GM18517 (cell line): ENCODE measurements around the gene CCDC187.

Experiments
- ATAC-seq: cut with Tn5 transposase; IDR thresholded peaks from one replicate; pipeline ENCODE4 v1.9.1; 2021; ENCODE audit warnings: mild to moderate bottlenecking, moderate library complexity; ENCODE audit not compliant: unreplicated experiment

CCDC187 gene

GRCh38 chr9:136230773-136231172 is 73.1 kb downstream of the CCDC187 start:
- no peak for ATAC-seq

- no peak for ATAC-seq
Observed at GRCh38 chr9:136230365-136230764, 73.5 kb downstream of the CCDC187 start.

DNA sequence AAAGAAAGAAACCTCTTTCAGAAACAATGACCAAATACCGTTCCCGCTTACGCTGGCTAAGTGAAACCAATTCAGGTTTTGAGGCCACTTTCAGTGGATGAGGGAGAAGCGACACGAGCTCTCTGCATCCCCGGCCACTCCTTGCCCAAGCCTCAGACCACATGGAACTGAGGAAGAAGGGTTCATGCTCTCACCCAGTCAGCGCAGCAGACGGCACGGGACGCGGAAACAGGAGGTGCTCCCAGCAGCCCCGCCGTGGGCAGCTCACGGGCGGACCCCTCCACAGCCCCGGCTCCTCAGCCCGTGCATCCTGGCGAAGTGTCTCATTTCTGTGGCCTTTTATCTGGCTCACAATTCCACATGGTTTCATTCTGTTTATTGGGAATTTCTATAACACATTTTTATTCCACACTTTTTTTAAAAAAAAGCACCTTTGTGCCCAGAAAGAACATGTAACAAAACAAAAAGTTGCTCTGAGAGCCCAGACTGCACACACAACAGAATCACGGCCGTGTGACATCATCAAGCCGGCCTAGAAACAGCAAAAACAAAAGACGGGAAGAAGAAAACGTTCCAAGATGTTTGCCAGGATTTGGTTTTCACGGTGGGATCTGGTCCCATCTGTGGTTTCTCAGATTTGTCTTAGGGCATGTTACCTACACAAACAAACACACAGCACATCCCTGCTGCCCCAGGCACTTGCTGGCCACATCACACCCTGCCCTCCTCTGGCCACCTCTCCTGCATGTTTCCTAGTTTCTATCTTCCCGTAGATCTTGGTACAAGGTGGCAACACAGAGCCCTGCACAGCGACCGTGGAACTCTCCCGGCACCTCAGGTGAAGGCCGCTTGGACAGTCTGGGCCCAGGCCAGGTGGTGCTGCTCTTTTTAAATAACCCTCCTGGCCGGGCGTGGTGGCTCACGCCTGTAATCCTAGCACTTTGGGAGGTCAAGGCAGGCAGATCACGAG is 74.5 kb downstream of the CCDC187 start:
- no peak for ATAC-seq

DNA sequence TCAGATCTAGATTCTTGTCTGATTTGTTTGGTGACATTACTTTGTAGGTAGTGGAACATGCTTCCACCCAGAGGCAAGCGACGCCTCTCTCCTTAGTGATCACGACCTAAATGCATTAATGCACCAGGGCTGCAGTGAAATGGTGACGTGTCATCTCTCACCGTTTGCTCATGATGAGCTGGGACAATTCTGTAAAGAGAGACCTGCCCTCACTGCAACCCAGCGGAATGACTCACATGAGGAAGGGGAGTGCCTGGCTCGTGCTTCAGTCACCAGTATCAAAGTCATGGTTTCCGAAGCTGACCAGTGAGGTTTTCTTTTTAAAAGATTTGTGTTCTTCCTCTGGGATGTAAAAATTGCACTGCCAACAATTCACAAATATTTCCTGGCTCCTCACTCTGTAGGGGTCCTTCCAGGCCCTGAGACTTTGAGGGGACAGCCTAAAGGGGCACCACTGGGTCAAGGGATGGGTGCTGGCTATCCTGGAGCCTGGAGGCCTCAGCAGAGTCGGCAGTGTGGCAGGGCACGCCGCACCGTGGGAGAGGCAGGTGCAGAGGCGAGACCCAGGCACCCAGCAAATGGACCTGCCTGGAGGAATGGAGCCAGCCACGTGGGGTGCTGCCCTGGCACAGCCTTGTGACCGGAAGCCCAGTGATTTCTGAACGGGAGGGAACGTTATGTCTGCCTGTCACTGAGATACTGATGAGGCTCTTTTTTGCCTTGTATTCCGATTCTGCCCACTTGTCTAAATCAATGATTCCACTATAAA is 75.6 kb downstream of the CCDC187 start:
- ATAC-seq, result no peak

DNA sequence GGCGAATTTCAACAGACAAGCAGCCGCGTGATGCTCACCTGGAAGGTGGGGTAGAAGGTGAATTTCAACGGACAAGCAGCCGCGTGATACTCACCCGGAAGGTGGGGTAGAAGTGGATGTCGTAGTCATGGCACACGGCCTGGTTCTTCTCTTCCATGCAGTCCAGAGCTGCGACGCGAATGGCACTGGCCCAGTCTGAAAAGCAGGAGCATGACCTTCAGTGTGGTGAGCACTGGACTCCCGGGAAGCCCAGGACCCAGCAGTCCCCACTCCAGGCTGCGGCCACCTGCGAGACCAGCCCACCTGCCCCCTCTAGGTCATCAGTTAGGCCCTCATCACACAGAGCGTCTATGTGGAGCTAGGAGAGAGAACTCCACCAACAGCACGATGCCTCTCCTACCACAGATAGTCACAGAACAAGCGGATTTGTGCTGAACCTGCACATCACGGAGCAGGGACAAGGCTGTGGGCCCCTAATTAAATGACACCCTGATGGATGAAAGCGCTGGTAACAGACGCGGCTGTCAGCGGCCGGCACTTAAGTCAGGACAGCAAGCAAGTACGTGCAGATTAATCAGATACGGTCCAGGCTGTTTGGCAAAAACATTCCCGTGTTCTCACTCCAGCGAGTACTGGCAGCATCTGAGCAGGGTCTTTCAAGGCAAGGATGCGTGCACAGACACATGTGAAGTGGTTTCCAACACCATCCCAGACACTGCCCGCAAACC is 77.0 kb downstream of the CCDC187 start:
- ATAC-seq, result no peak

- ATAC-seq, result peak; percentile 61
Observed at GRCh38 chr9:136225748-136226679, 77.9 kb downstream of the CCDC187 start.

DNA sequence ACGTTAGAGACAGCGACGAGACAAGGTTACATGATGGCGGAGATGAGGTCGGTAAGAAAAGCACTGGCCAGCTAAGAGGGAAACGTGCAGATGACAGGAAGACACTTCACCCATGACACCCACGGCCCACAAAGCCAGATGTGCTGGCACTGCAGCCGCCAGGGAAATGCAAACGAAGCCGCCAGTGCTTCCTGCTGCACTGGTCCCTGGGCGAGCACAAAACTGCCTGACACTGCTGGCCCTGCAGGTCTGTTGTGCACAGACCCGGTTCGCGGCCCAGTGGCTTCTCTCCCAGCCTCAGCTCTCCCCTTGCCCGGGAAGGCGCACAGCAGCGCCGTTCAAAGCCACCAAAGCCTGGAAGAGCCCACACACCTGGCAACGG is 78.5 kb downstream of the CCDC187 start:
- ATAC-seq, result peak; percentile 50

GRCh38 chr9:136223871-136224640 is 79.8 kb downstream of the CCDC187 start:
- no peak for ATAC-seq

- no peak for ATAC-seq
Observed at GRCh38 chr9:136222906-136223285, 81.0 kb downstream of the CCDC187 start.

DNA sequence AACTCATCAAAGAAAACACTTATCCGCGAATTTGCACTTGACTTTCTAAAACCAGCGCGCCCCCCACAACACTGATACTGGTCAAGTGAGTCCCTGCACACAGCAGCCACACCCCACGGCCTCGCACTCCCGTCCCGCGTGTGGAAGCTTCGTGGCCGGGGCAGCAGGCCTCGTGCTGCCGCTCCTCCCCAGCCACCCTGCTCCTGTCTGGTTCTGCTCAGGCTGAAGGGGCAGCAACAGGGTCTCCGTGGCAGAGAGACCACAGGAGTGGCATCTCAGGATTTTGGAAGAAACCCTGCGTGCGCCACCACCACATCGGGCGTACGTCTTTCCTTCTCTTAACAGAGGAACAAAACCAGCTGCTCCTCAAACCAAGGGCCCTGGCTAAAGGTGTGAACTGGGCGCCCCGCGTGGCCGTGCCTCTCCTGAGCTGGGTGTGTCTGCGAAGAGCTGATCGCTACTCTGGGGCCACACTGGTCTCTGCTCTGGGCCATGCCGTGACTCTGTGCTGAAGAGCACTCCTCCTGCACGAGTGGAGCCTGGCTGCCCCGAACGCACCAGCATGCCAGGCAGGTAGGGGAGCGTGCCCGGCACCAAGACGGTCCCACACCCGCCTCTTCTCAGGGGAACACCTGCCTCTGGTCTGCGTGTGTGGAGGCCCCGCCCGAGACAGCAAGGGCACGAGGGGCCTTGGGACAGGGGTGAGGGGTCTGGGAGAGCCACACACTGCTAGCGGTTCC is 81.6 kb downstream of the CCDC187 start:
- ATAC-seq, result no peak

DNA sequence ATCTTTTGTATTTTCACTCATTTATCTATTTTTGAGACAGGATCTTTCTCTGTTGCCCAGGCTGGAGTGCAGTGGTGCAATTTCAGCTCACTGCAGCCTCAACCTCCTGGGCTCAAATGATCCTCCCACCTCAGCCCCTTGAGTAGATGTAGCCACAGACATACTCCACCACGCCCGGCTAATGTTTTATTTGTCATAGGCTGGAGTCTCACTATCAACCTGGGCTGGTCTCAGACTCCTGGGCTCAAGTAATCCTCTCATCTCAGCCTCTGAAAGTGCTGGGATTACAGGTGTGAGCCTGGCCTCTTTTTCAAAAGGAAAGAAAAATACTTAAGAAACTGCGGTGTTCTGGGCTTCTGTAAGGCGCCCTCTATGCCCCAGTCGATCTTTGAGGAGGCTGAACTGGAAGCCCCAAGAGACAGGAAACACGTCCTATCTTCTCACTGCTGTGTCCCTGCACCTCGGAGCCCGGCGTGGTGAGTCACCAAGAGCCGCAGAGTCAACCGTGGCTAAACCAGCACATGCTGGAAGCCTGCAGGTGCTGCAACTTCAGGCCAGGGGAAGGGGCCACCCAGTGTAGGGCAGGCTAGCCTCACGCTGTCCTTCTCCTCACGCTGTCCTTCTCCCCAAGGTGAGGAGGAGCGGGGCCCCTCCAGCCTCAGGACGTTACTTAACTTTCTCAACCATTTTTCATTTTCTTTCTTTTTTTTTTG is 83.7 kb downstream of the CCDC187 start:
- ATAC-seq, result no peak

GRCh38 chr9:136219276-136219675 is 84.6 kb downstream of the CCDC187 start:
- no peak for ATAC-seq

GRCh38 chr9:136218673-136219072 is 85.2 kb downstream of the CCDC187 start:
- no peak for ATAC-seq

DNA sequence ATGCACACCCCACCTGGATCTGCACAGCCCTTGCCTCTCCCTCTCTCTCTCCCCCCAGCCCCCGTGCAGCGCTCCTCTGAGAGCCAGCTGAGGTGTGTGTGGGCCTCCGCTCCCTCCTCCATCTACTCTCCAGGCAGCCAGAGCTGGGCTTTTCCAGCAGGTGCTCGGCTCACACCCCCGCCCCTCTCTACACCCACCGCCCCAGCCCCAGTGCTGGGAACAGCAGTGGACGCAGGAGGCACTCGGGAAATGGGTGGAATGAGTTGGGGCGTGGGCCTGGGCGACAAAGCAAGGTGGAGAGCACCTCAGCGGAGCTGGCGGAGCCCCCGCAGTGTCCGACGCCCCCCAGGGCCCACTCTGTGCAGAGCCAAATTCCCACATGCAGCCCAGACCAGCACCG is 85.6 kb downstream of the CCDC187 start:
- ATAC-seq, result no peak

- ATAC-seq, result no peak
Observed at GRCh38 chr9:136216541-136217244, 87.2 kb downstream of the CCDC187 start.

DNA sequence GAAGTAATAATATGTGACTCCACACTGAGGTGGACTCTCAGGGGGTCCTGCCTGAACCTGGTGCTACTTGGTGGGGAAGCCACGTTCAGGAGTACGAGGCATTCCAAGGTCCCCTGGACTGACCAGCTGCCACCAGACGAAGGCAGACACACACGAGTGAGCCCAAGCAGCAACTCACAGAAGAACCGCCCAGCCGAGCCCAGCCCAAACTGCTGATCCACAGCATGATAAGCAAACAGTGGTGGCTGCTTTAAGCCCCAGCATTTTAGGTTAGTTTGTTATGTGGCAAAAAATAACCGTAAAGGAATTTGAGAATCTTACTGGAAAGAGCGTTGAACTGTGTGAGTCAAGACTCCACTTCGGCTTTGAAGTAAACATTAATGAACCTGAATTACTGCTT is 90.2 kb downstream of the CCDC187 start:
- ATAC-seq, result no peak

DNA sequence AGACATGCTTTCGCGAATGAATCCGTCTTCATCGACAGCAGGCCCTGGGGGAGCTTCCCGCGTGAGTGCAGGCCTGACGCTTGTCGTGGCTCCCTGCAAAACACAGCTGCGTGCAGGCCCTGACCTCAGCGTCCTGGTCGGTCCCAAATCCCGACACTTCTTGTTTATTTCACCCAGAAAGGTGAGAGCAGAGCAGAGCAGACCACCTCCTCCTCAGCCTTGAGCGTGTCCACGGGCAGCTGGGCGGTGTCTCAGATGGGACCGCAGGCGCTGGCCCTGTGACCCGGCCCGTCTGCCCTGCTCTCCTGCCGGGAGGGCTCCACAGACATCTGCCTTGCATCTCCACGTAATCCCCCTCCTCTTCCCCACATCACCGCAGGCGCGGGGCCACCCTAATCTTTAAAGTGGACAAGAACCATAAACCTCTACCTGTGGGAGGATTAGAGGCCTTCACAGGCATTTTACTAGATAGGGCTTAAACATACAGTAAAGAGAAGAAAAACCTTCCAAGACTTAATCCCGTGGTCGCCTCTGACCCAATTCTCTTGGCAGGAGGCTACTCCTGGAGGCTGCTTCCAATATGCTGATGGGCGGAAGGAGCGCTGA is 91.4 kb downstream of the CCDC187 start:
- ATAC-seq, result no peak
